Suprapubic skin (tissue), 4 donors: ENCODE measurements around the gene FBXW10. TPM values are rescaled to one million over a fixed set of nuclear protein-coding genes. Genes with fewer than 3 reads are reported as not detected.
"Not testable (repeated sequence)": the region's sequence is repeated elsewhere in the genome, so short reads cannot be mapped to it uniquely, and the experiment has no call there.

Experiments
- DNase-seq, 2 donors: peaks; one replicate each; pipeline ENCODE4 v3.0.0-alpha.2; 2019; ENCODE audit warnings: low spot score in 2 of 2
- H3K27ac ChIP-seq: fragments of 200-600 bp; sonication (generic); one replicate; pipeline ENCODE4 v1.5.1; 2019
- H3K27me3 ChIP-seq: fragments of 200-600 bp; sonication (generic); one replicate; pipeline ENCODE4 v1.5.1; 2019
- H3K36me3 ChIP-seq: fragments of 200-600 bp; sonication (generic); one replicate; pipeline ENCODE4 v1.5.1; 2019
- H3K4me1 ChIP-seq: fragments of 200-600 bp; sonication (generic); one replicate; pipeline ENCODE4 v1.5.1; 2019
- H3K4me3 ChIP-seq: fragments of 200-600 bp; sonication (generic); one replicate; pipeline ENCODE4 v1.5.1; 2019; ENCODE audit warnings: mild to moderate bottlenecking
- H3K9me3 ChIP-seq: fragments of 200-600 bp; sonication (generic); one replicate; pipeline ENCODE4 v1.5.1; 2019
- WGBS: methylation state at CpG from one replicate; pipeline ENCODE4 v1.1.5; 2018; 5-methylcytosine and 5-hydroxymethylcytosine counted together
- total RNA-seq, 4 donors: library from RNA; depleted of rRNA; stranded (reverse); fragments of >200 nt; gene quantifications; one replicate each; pipeline ENCODE4 v1.1.0, GENCODE V29; 2016

FBXW10 gene
- total RNA-seq, 4 donors from 2014 or later, result not detected

DNA sequence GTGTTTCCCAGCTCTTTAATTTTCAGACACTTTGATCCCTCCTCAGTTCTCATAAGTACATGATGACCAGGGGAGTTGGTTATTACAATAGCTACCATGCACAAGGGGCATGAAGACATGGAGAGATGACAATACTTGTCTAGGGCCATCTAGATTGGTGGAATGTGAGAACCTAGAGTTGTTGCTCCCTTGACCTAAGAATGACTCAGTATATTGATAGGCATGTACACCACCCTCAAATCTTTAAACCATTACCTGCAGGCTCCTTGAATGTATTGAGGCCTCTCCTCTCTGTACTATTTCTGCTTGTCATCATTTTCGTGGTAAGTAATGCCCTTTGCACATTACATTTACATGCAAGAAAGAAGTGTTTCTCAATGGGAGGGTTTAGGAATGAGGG lies 20.3 kb upstream of the FBXW10 start:
- 100% methylated on average over 1 of the region's 1 CpG for WGBS
- H3K9me3 ChIP-seq, H3K27me3 ChIP-seq, H3K4me1 ChIP-seq, H3K27ac ChIP-seq, H3K36me3 ChIP-seq, H3K4me3 ChIP-seq, DNase-seq: not testable (repeated sequence)

DNA sequence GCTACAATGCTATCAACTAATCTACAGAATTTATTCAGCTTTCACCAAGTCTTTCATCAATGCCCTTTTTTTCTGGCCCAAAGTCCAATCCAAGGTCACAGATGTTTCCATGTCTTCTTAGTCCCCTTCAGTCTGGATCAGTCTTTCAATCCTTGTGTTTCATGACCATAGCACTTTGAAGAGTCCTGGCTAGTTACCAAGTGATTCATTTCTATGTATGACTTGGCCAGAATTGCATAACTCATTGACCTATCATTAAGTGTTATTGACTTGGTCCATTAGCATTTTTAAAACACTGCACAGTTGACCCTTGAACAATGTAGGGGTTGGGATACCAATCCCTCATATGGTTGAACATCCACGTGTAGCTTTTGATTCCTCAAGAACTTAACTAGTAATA lies 11.4 kb upstream of the FBXW10 start:
- H3K27ac ChIP-seq, DNase-seq, H3K9me3 ChIP-seq, H3K4me1 ChIP-seq, H3K27me3 ChIP-seq, H3K36me3 ChIP-seq, H3K4me3 ChIP-seq: not testable (repeated sequence)
- 100% methylated on average over 1 of the region's 1 CpG for WGBS

DNA sequence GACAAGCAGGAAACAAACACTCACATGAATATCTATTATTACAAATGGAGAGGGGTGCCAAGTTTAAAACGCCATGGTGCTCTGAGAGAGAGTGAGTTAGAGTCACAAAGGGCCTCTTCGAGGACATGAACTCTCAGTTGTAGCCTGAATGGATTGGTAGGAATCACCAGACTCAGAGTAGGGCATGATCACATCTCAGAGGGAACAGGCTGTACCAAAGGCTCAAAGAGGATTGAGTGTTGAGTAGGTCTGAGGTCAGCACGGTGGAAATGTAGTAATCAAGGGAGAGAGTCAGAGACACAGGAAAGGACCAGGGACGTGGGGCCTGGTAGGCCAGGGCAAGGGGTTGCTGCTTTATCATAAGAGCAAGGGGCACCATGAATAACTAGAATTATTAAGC lies 10.5 kb upstream of the FBXW10 start:
- H3K27ac ChIP-seq, H3K9me3 ChIP-seq, H3K4me3 ChIP-seq, DNase-seq, H3K4me1 ChIP-seq, H3K36me3 ChIP-seq, H3K27me3 ChIP-seq: not testable (repeated sequence)
- 72% methylated on average over 4 of the region's 4 CpGs for WGBS

DNA sequence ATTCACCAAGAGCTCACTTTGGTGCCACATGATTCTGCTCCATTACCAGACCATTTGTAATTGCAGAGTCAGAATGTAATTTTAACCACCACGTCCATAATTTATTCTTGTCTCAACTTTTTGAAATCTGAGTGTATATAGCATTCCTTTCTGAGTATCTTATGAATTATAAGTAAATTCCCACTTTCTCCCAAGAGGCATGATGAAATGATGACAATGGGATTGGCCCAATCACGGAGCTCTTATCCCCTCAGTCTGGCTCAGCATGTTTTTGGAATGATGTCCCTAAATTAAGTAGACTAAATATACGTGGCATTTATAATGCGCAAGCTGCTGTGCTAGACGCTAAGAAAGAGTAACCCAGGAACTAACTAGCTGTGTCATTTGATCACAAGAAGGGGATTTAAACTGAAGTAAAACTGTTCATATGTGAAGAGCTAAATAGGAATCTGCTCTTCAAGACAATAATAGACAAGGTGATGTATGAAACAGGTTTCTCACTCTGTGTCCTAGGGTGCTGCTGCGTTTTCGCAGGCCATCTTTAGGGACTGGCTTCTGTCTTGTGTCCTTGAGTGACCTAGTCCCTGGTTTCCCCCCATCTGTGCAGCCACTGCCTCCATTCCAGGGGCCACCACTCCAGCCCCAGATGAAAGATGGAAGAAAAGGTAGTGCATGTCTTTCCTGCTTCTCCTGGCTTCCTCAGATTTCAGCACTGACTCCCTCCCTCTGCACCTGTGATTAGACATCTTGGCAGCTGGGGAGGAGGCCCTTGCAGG lies 4.0 kb upstream of the FBXW10 start:
- WGBS, result 66% methylated on average over 7 of the region's 7 CpGs
- H3K27ac ChIP-seq, H3K27me3 ChIP-seq, H3K4me3 ChIP-seq, H3K9me3 ChIP-seq, H3K36me3 ChIP-seq, DNase-seq, H3K4me1 ChIP-seq: not testable (repeated sequence)

DNA sequence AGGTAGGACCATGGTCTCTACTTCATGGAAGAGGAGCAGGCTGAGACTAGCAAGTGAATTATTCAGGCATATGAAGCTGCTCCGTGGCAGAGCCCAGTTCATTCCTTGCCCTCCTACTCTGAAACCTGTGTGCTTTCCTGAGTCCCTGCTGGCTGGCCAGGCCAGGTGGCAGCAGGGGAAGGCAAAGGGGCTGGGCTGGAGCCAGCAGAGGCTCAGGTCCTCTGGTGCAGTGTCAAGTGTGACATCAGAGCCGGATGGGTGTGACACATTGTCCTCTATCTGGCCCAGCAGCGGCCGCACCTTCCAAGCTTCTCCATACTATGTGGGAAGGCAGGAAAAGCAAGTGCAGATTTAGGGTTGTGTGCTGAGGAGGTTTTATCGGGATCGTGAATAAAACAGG lies 2.6 kb upstream of the FBXW10 start:
- not testable (repeated sequence) for H3K4me1 ChIP-seq, H3K4me3 ChIP-seq, H3K36me3 ChIP-seq, H3K27ac ChIP-seq, DNase-seq, H3K9me3 ChIP-seq, H3K27me3 ChIP-seq
- 85% methylated on average over 2 of the region's 6 CpGs for WGBS

DNA sequence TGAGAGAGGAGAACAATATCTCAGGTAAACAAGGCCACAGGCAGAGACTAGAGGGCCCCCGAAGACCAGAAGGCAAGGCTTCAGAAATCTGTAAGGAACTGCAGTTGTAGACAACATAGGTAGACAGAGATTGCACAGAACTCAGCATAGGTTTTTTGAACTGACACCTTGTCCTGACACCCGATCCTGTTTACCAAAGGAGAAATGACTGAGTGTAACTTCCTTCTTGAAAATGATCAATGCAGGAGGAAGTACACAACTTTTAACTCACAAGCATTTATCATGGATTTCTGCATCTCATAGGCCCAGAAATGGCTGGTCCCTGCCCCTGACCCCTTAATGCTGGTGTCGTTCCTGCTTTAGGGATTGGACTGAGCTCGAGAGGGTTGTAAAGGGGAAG lies 872 bp downstream of the FBXW10 start:
- DNase-seq, H3K27me3 ChIP-seq, H3K9me3 ChIP-seq, H3K36me3 ChIP-seq, H3K27ac ChIP-seq, H3K4me3 ChIP-seq, H3K4me1 ChIP-seq: not testable (repeated sequence)
- 76% methylated on average over 3 of the region's 4 CpGs for WGBS

DNA sequence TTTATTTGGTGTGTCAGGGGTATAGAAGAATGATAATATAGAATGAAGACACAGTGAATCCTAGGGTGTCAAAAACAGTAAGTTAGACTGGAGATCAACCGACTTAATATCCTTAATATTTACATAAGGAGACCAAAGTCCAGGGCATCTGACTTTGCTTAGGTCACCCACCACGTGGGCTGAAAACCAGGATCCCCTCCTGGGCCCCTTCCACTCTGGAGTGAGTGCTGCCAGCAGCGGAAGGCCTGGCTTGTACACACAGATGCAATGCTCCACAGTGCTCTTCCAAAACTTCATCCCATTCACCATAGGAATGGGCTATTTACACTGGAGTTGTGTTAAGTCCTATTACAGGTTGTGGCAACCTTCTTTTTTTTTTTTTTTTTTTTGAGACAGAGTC lies 2.7 kb downstream of the FBXW10 start:
- DNase-seq, H3K27me3 ChIP-seq, H3K4me1 ChIP-seq, H3K4me3 ChIP-seq, H3K9me3 ChIP-seq, H3K27ac ChIP-seq, H3K36me3 ChIP-seq: not testable (repeated sequence)
- WGBS, result 72% methylated on average over 3 of the region's 3 CpGs

DNA sequence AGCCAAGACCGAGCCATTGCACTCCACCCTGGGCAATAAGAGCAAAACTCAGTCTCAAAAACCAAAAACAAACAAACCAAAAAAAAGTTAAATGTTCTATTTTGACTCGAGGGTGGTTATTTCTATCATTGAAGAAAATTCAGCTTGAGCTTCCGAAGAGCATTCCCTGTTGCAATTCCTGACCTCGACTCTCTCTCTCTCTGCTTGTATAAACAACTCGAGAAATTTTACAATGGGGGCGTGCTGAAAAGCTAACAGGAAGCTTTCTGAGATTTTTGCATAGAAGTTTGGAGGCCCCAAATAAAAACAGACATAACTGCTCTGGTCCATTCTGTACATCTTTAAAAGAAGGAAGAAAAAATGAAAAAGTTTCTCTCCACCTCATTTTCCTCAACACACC lies 3.6 kb downstream of the FBXW10 start:
- not testable (repeated sequence) for H3K27me3 ChIP-seq, H3K4me1 ChIP-seq, H3K27ac ChIP-seq, H3K36me3 ChIP-seq, H3K9me3 ChIP-seq, DNase-seq, H3K4me3 ChIP-seq
- 67% methylated on average over 6 of the region's 6 CpGs for WGBS

DNA sequence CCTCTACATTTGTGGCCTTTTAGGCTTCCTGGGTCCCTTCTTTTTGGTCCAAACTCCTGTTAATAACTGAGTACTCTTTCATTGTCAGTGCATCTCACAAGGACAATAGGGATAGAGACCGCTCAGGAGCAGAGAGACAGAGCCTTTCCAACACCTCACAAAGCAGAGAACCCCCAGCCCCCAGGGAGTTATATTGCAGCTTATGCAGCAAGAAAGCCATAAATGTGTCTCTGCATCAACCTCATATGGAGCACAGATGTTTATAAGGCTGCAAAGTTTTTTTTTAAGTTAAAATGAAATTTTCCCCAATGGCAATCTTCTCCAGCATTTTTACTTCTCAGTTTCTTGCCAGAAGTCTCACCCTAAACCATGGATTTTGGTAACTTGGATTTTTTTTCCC lies 6.4 kb downstream of the FBXW10 start:
- WGBS, result 84% methylated on average over 1 of the region's 1 CpG
- H3K4me1 ChIP-seq, H3K27ac ChIP-seq, H3K4me3 ChIP-seq, H3K9me3 ChIP-seq, H3K27me3 ChIP-seq, DNase-seq, H3K36me3 ChIP-seq: not testable (repeated sequence)

DNA sequence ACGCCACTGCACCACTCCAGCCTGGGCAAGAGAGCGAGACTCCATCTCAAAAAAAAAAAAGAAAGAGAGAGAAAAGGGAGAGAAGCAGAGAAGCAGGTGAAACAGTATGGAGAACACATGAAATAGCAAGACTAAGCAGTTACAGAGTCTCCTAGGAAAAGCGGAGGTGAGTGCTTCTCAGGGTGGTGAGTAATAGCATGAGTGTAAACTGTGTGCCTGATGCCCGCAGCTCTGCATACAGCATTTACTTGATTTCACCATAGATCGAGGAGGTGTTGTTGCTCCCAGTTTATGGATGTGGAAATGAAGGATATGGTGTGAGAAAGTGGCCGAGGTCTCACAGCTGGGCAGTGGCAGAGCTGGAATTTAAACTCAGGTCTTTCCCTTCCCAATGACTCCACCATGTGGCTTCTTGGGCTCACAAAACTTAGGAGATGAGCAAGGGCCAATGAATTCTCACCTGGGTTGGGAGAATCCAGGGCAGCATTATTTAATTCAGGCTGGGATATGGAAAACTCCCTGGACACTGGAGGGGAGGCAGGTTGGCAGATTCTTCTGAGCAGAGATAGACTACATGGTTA lies 10.1 kb downstream of the FBXW10 start:
- not testable (repeated sequence) for H3K36me3 ChIP-seq, DNase-seq, H3K27me3 ChIP-seq, H3K4me1 ChIP-seq, H3K4me3 ChIP-seq, H3K27ac ChIP-seq, H3K9me3 ChIP-seq
- WGBS, result 91% methylated on average over 5 of the region's 6 CpGs

DNA sequence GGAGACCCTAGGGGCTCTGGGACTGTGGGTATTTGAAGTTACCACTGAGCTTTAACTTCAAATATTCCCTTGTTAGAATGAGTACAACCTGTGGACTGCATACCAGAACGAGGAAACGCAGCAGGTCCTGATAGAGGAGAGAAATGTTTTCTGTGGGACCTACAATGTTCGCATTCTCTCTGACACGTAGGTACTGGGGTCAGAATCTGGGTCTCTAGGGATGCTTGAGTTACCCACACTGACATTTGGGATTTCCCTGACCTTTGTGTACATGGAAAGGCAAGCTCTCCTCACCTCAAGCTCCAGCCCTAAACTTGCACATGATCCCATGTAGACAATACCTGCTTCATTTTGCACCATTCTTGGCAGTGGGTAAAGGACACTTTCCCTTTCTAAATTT lies 12.1 kb downstream of the FBXW10 start:
- not testable (repeated sequence) for H3K36me3 ChIP-seq, H3K27ac ChIP-seq, H3K4me1 ChIP-seq, H3K9me3 ChIP-seq, H3K27me3 ChIP-seq, DNase-seq, H3K4me3 ChIP-seq
- WGBS, result 85% methylated on average over 4 of the region's 4 CpGs

DNA sequence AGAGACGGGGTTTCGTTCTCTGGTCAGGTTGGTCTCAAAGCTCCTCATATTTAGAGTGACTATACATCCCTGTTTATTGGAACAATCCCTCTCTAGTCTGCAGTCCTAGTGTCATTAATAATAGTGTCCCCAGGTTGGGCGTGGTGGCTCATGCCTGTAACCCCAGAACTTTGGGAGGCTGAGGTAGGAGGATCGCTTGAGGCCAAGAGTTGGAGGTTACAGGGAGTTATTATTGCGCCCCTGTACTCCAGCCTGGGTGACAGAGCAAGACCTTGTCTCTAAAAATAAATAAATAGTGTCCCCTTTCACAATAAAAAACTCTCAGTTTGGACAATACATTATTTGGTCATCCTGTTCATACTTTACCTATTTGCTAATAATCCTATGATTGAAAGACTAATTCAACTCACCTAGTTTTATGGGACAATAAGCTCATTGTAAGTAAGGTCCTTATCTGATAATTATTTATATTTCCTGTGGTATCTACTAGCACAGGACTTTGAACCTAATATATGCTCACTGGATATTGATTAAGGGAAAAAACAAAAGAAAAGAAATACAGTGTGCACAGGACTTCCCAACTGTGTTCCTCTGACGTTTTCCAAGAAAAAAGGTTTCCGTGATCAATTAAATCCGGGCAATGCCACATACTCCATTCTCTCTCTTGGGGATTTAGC lies 13.7 kb downstream of the FBXW10 start:
- not testable (repeated sequence) for H3K9me3 ChIP-seq, H3K4me3 ChIP-seq, DNase-seq, H3K36me3 ChIP-seq, H3K27me3 ChIP-seq, H3K4me1 ChIP-seq, H3K27ac ChIP-seq
- WGBS, result 82% methylated on average over 8 of the region's 8 CpGs

DNA sequence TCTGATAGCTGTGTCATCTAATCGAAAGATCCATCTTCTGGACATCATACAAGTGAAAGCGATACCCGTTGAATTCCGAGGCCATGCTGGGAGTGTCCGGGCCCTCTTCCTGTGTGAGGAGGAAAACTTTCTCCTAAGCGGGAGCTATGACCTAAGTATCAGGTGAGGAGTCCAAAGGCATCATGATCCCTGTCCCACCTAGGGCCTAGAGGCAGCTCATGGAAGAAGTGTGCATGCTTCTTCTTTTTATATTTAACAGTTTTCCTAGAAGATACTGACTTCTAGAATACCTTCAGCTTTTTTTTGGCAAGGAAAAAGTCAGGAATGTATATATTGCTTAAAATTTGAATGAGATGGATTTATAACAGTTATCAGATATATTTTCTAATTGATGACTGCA lies 14.5 kb downstream of the FBXW10 start:
- H3K9me3 ChIP-seq, DNase-seq: not testable (repeated sequence)
- WGBS, result no CpG with 5 or more reads among the region's 6 CpGs

DNA sequence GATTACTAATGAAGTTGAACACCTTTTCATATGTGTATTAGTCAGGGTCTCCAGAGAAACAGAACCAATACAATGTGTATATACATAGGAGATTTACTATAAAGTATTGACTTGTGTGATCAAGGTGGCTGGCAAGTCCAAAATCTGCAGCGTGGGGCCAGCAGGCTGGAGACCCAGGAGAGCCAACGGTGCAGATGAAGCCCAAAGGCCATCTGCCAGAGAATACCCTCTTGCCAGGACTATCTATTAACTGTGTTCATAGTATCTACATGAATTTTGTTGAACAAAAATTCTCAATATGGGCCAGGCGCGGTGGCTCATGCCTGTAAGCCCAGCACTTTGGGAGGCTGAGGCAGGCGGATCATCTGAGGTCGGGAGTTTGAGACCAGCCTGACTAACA lies 16.4 kb downstream of the FBXW10 start:
- 95% methylated on average over 5 of the region's 6 CpGs for WGBS
- H3K27me3 ChIP-seq, H3K9me3 ChIP-seq, H3K4me1 ChIP-seq, H3K36me3 ChIP-seq, DNase-seq, H3K27ac ChIP-seq, H3K4me3 ChIP-seq: not testable (repeated sequence)

More for the DNA sequence above, 14.5 kb downstream of the FBXW10 start:
- H3K27me3 ChIP-seq, H3K4me3 ChIP-seq, H3K27ac ChIP-seq, H3K4me1 ChIP-seq, H3K36me3 ChIP-seq: not testable (repeated sequence)
